Heart left ventricle (tissue), 16 donors: ENCODE data around the gene TMIGD1. TPM values are rescaled to one million over a fixed set of nuclear protein-coding genes. Genes with fewer than 3 reads are reported as not detected.
A peak's percentile ranks its signal among the peaks of the same experiment; 100 is the strongest.

Experiments
- ATAC-seq, 4 donors: fragments of 200-7000 bp; cut with Tn5 transposase; one replicate each; pipeline ENCODE4 v1.9.1; 2020 to 2022; ENCODE audit warnings: moderate library complexity in 4 of 4, mild to moderate bottlenecking in 3 of 4, moderate number of reproducible peaks in 1 of 4
- DNase-seq, 5 donors: peaks; one replicate each; pipeline ENCODE4 v3.0.0-alpha.2; 2020
- H3K27ac ChIP-seq, 12 donors: fragments of 200-600 bp; sonication (generic) in 4 of 12; one replicate each; pipeline versions ENCODE4 v1.5.0 to v1.8.0; 2016 to 2022; ENCODE audit warnings: mild to moderate bottlenecking in 2 of 12
- H3K27me3 ChIP-seq, 9 donors: fragments of 200-600 bp; sonication (generic) in 2 of 9; one replicate each; pipeline versions ENCODE4 v1.5.1 to v1.8.0; 2016 to 2022; ENCODE audit warnings: mild to moderate bottlenecking in 3 of 9
- H3K36me3 ChIP-seq, 9 donors: fragments of 200-600 bp; sonication (generic) in 2 of 9; one replicate each; pipeline versions ENCODE4 v1.5.0 to v1.8.0; 2018 to 2022; ENCODE audit warnings: mild to moderate bottlenecking in 2 of 9
- H3K4me1 ChIP-seq, 12 donors: fragments of 200-600 bp; sonication (generic) in 4 of 12; one replicate each; pipeline versions ENCODE4 v1.5.0 to v1.8.0; 2016 to 2022; ENCODE audit warnings: mild to moderate bottlenecking in 3 of 12
- H3K4me3 ChIP-seq, 12 donors: fragments of 200-600 bp; sonication (generic) in 4 of 12; one replicate each; pipeline versions ENCODE4 v1.5.0 to v1.8.0; 2017 to 2022; ENCODE audit warnings: mild to moderate bottlenecking in 9 of 12, moderate library complexity in 4 of 12
- H3K9me3 ChIP-seq, 12 donors: fragments of 200-600 bp; sonication (generic) in 4 of 12; one replicate each; pipeline versions ENCODE4 v1.5.0 to v1.8.0; 2016 to 2022; ENCODE audit warnings: mild to moderate bottlenecking in 1 of 12
- CTCF ChIP-seq, 12 donors: fragments of 200-600 bp; sonication (generic) in 4 of 12; IDR thresholded peaks; one replicate each; pipeline versions ENCODE4 v1.5.0 to v1.8.0; 2018 to 2022; ENCODE audit warnings: antibody characterized with exemption in 12 of 12, mild to moderate bottlenecking in 5 of 12
- POLR2A ChIP-seq, 2 donors: fragments of 450-650 bp; IDR thresholded peaks; one replicate each; pipeline ENCODE4 v1.6.1; 2017; ENCODE audit warnings: antibody characterized with exemption in 2 of 2, mild to moderate bottlenecking in 2 of 2, moderate library complexity in 2 of 2
- WGBS, 4 donors: extraction: QIAGEN DNeasy Blood & Tissue Kit in 2 of 4; methylation state at CpG; one replicate each; pipeline versions ENCODE4 v1.1.5 to v1.1.7; 2013 to 2018; 5-methylcytosine and 5-hydroxymethylcytosine counted together
- intact Hi-C, 10 donors: fragments of 100-400 bp; cut with DNase I; formaldehyde crosslinking; loops; one replicate each; pipeline versions ENCODE4 v1.11.1 to v1.14.2; 2022
- polyA plus RNA-seq, 2 donors: library from polyadenylated mRNA; stranded (reverse); fragments of 200-250 nt; gene quantifications; one replicate each; pipeline ENCODE4 v1.2.3, GENCODE V29; 2013
- total RNA-seq, 9 donors: library from RNA; depleted of rRNA in 2 of 9; stranded (reverse); fragments of >200 nt in 2 of 9; fragmentation: NEBNext Ultra II Directional in 3 of 9; extraction: Animal tissue kit (Norgen Biotek cat#: 25700) in 3 of 9; gene quantifications; one replicate each; pipeline versions ENCODE4 v1.1.0 to v1.2.4, GENCODE V29; 2016 to 2023
- donor health status: ischemic (EF 13 %, LVEDD 7.1; RV severe dilation, severe dysfunction).
- donor health status: healthy with polysubstance abuse.
- donor health status: DM: no; HTN: yes; CAD: no.
- donor health status: DM: no; HTN: no; CAD: no.
- donor health status: ischemic (EF 25% LVEDD 6.9; RV normal size, moderate dysfunction).
- donor health status: ischemic (EF 25% LVEDD 5.7; RV mildly dilated, moderate dysfunction).
- donor health status: healthy.
- donor health status: DM: yes; HTN: yes; CAD: no.
- donor health status: ischemic (EF 35%, LVEDD 5.7; RV mildly dilated, moderate dysfunction).
- donor health status: nonischemic (EF 11% LVEDD 7.7; RV severe dilation, severe dysfunction).
- donor health status: DM: yes; HTN: yes; CAD: no.
- donor health status: PGD.
- donor health status: ischemic (EF 29% LVEDD 5.4; RV normal size, mild dysfunction).
- donor health status: nonischemic (EF 23%, LVEDD 6.1; RV moderate dilation, normal function).

The TMIGD1 gene
- total and polyA plus RNA-seq, 11 donors, result not detected

- Histone ChIP-seq H3K27ac (peak overlapping the region in 1 of 12 donors; percentile 90), H3K36me3 (peaks cover 0 to 9% (median 5%) of the 10 kb centered on the region in 9 donors), H3K4me1 (peaks cover 0 to 60% (median 40%) of the 10 kb centered on the region in 12 donors), H3K27me3 (no peaks in the 10 kb centered on the region), H3K9me3 (no peaks in the 10 kb centered on the region), H3K4me3 (peak overlapping the region in 11 of 12 donors; percentile 73 to 94 (median 87))
- DNase-seq (no peak), ATAC-seq (no peak)
- TF ChIP-seq CTCF (IDR thresholded peaks at IDR 0.05) (no peak), POLR2A (IDR thresholded peaks at IDR 0.05) (no peak)
- 48 to 56% (median 51%) methylated on average over 7 of the region's 7 CpGs for WGBS, 4 donors
- intact Hi-C loops, result loop anchor here in 1 of 10 donors (5.0 kb wide), 1 partner anchor 38 kb away; no protein-coding TSS in a partner anchor
Measured at GRCh38 chr17:30380643-30381339, 46.9 kb upstream of the TMIGD1 start.

- intact Hi-C loops, result loop anchor here in 6 of 10 donors (1.0 to 5.0 kb wide), 3 partner anchors 35 to 97 kb away; partner anchors contain the start of gene GOSR1 (in 1 of the 6)
- 4 to 13% (median 9%) methylated on average over 5 of the region's 5 CpGs for WGBS, 4 donors
Measured at GRCh38 chr17:30379903-30380381, 46.1 kb upstream of the TMIGD1 start.

GRCh38 chr17:30379303-30379902 lies 45.5 kb upstream of the TMIGD1 start:
- WGBS, 4 donors, result 1 to 3% (median 1%) methylated on average over 11 to 68 of the region's 68 CpGs
- peak overlapping the region; percentile 71 to 93 (median 89) for H3K27ac ChIP-seq
- no peaks in the 10 kb centered on the region for H3K36me3 ChIP-seq
- H3K27me3 ChIP-seq, result no peaks in the 10 kb centered on the region
- intact Hi-C loops, result loop anchor here in 5 of 10 donors (1.0 to 5.0 kb wide), 3 partner anchors 35 to 98 kb away; partner anchors contain the start of gene GOSR1 (in 1 of the 5)
- peak in 4 of 5 donors; percentile 29 to 71 (median 40) for DNase-seq
- peaks cover 0 to 60% (median 40%) of the 10 kb centered on the region in 12 donors for H3K4me1 ChIP-seq
- TF ChIP-seq POLR2A (IDR thresholded peaks at IDR 0.05) (no peak), CTCF (IDR thresholded peaks at IDR 0.05) (no peak)
- no peaks in the 10 kb centered on the region for H3K9me3 ChIP-seq
- H3K4me3 ChIP-seq, result peak overlapping the region; percentile 73 to 97 (median 88)
- ATAC-seq, result peak in 3 of 4 donors; percentile 1 to 12 (median 9)

More at GRCh38 chr17:30379903-30380381, 46.1 kb upstream of the TMIGD1 start:
- DNase-seq (no peak), ATAC-seq (no peak)
- H3K4me1 ChIP-seq, result peaks cover 0 to 60% (median 40%) of the 10 kb centered on the region in 12 donors
- H3K4me3 ChIP-seq, result peak overlapping the region; percentile 73 to 97 (median 88)
- H3K9me3 ChIP-seq, result no peaks in the 10 kb centered on the region
- TF ChIP-seq CTCF (IDR thresholded peaks at IDR 0.05), result no peak
- TF ChIP-seq POLR2A (IDR thresholded peaks at IDR 0.05), result no peak
- peak overlapping the region in 9 of 12 donors; percentile 79 to 93 (median 90) for H3K27ac ChIP-seq
- peaks cover 0 to under 1% (median 0%) of the 10 kb centered on the region in 9 donors for H3K36me3 ChIP-seq
- H3K27me3 ChIP-seq, result no peaks in the 10 kb centered on the region
